H1 (cell line): ENCODE data around the gene SLC7A10. TPM values are rescaled to one million over a fixed set of nuclear protein-coding genes. Genes with fewer than 3 reads are reported as not detected.

Experiments used
- CTCF ChIA-PET: fragments of 300-600 bp; sonication (Branson Sonifier 250); formaldehyde crosslinking; loops from one replicate; lab custom pipeline; 2021; ENCODE audit not compliant: partially characterized antibody; lab: Charles Lee
- POLR2A ChIA-PET: fragments of 300-600 bp; sonication (Branson Sonifier 250); formaldehyde crosslinking; loops from one replicate; lab custom pipeline; 2021; ENCODE audit warnings: inconsistent platforms; ENCODE audit not compliant: partially characterized antibody; lab: Charles Lee
- DNase-seq, 2 experiments: peaks; one replicate each; pipeline versions ENCODE4 v3.0.0 to v3.0.0-alpha.2; 2010 to 2022; ENCODE audit warnings: low spot score in 2 of 2, low read depth in 1 of 2, mixed read lengths in 1 of 2
- FAIRE-seq: peaks from 2 replicates; lab custom pipeline; 2011; peaks lifted over from hg19 to GRCh38; lab: Jason Lieb, UNC
- H2AFZ ChIP-seq: 2 replicates; pipeline ENCODE4 v1.8.1; 2012; ENCODE audit warnings: low read length, inconsistent platforms
- H2AK5ac ChIP-seq: 2 replicates; pipeline ENCODE4 v1.6.1; 2013; ENCODE audit warnings: low read depth, low read length
- H2BK120ac ChIP-seq: replicated peaks from 2 replicates; pipeline ENCODE3; 2013; ENCODE audit warnings: low read depth, low read length, inconsistent platforms
- H2BK12ac ChIP-seq: 2 replicates; pipeline ENCODE4 v1.6.1; 2013; ENCODE audit warnings: low read depth, low read length
- H2BK15ac ChIP-seq: 2 replicates; pipeline ENCODE4 v1.6.1; 2013; ENCODE audit warnings: low read length
- H2BK20ac ChIP-seq: 2 replicates; pipeline ENCODE4 v1.6.1; 2013; ENCODE audit warnings: low read length
- H2BK5ac ChIP-seq: 2 replicates; pipeline ENCODE4 v1.6.1; 2013; ENCODE audit warnings: low read depth, low read length
- H3K14ac ChIP-seq: 2 replicates; pipeline ENCODE4 v1.6.1; 2013; ENCODE audit warnings: inconsistent platforms; ENCODE audit not compliant: insufficient read length
- H3K18ac ChIP-seq: 2 replicates; pipeline ENCODE4 v1.6.1; 2013; ENCODE audit warnings: low read length; ENCODE audit errors: extremely low read depth
- H3K23ac ChIP-seq: 2 replicates; pipeline ENCODE4 v1.6.1; 2013; ENCODE audit warnings: inconsistent platforms; ENCODE audit not compliant: insufficient read length
- H3K23me2 ChIP-seq: 2 replicates; pipeline ENCODE4 v1.6.1; 2013; ENCODE audit warnings: low read depth, low read length
- H3K27ac ChIP-seq: 2 replicates; pipeline ENCODE4 v1.6.1; 2011; ENCODE audit warnings: low read depth, low read length, inconsistent platforms
- H3K27me3 ChIP-seq, 4 experiments: replicated peaks in 1 of 4; 1 replicate in 1 of 4; 2 replicates in 3 of 4; pipeline versions ENCODE4 v1.6.1 to v1.8.1; 2011 to 2013; ENCODE audit warnings: low read length in 3 of 4, mild to moderate bottlenecking in 3 of 4, inconsistent platforms in 2 of 4, mixed read lengths in 2 of 4, moderate library complexity in 1 of 4; ENCODE audit not compliant: control insufficient read depth in 3 of 4, insufficient read depth in 3 of 4; ENCODE audit errors: extremely low read depth in 1 of 4
- H3K36me3 ChIP-seq, 4 experiments: 2 replicates each; pipeline versions ENCODE4 v1.6.1 to v1.8.1; 2011 to 2013; ENCODE audit warnings: mild to moderate bottlenecking in 4 of 4, low read length in 3 of 4, moderate library complexity in 2 of 4, control low read depth in 1 of 4, inconsistent platforms in 1 of 4; ENCODE audit not compliant: insufficient read depth in 4 of 4, control insufficient read depth in 2 of 4
- H3K4ac ChIP-seq: replicated peaks from 2 replicates; pipeline ENCODE3; 2013; ENCODE audit warnings: low read length, low read depth, mixed read lengths, inconsistent platforms; ENCODE audit not compliant: insufficient read length
- H3K4me1 ChIP-seq, 4 experiments: replicated peaks in 1 of 4; 1 replicate in 1 of 4; 2 replicates in 3 of 4; pipeline versions ENCODE4 v1.6.1 to v1.8.1; 2011 to 2013; ENCODE audit warnings: low read length in 3 of 4, inconsistent platforms in 2 of 4, mixed read lengths in 1 of 4; ENCODE audit not compliant: insufficient read depth in 4 of 4, control insufficient read depth in 3 of 4
- H3K4me2 ChIP-seq, 2 experiments: 2 replicates each; pipeline versions ENCODE4 v1.6.1 to v1.8.1; 2011 to 2013; ENCODE audit warnings: low read depth in 2 of 2, low read length in 2 of 2, control low read depth in 1 of 2, inconsistent platforms in 1 of 2, mild to moderate bottlenecking in 1 of 2; ENCODE audit not compliant: insufficient read depth in 1 of 2
- H3K4me3 ChIP-seq, 4 experiments: fragments of 200-600, 300-600 bp in 1 of 4; sonication (generic), shearing (Covaris generic), sonication (Bioruptor Twin) in 1 of 4; 2 replicates each; pipeline versions ENCODE4 v1.5.1 to v1.8.1; 2011 to 2016; ENCODE audit warnings: low read length in 4 of 4, low read depth in 3 of 4, control low read depth in 2 of 4, inconsistent platforms in 2 of 4, mild to moderate bottlenecking in 2 of 4, mixed read lengths in 1 of 4, moderate library complexity in 1 of 4; ENCODE audit not compliant: insufficient read depth in 2 of 4; ENCODE audit errors: extremely low read depth in 1 of 4
- H3K56ac ChIP-seq: replicated peaks from 2 replicates; pipeline ENCODE3; 2013; ENCODE audit warnings: low read depth, mild to moderate bottlenecking, mixed read lengths, low read length, inconsistent platforms; ENCODE audit not compliant: insufficient read length
- H3K79me1 ChIP-seq: 2 replicates; pipeline ENCODE4 v1.6.1; 2013; ENCODE audit warnings: low read depth, low read length, control low read depth
- H3K79me2 ChIP-seq, 2 experiments: 2 replicates each; pipeline versions ENCODE4 v1.6.1 to v1.8.1; 2012 to 2013; ENCODE audit warnings: low read length in 2 of 2, mild to moderate bottlenecking in 2 of 2, inconsistent platforms in 1 of 2; ENCODE audit not compliant: insufficient read depth in 2 of 2, control insufficient read depth in 1 of 2
- H3K9ac ChIP-seq, 4 experiments: replicated peaks in 1 of 4; 1 replicate in 1 of 4; 2 replicates in 3 of 4; pipeline versions ENCODE4 v1.6.1 to v1.8.1; 2011 to 2013; ENCODE audit warnings: low read depth in 3 of 4, low read length in 3 of 4, control low read depth in 2 of 4, mild to moderate bottlenecking in 2 of 4, moderate library complexity in 2 of 4, inconsistent platforms in 1 of 4; ENCODE audit errors: extremely low read depth in 1 of 4
- H3K9me3 ChIP-seq, 2 experiments: 2 replicates each; pipeline versions ENCODE4 v1.6.1 to v1.8.1; 2012 to 2013; ENCODE audit warnings: mild to moderate bottlenecking in 2 of 2, moderate library complexity in 2 of 2, control low read depth in 1 of 2, inconsistent platforms in 1 of 2, low read depth in 1 of 2, low read length in 1 of 2, mixed read lengths in 1 of 2; ENCODE audit not compliant: insufficient read depth in 2 of 2
- H4K20me1 ChIP-seq, 2 experiments: replicated peaks in 1 of 2; 2 replicates each; pipeline versions ENCODE3 to v1.8.1; 2011 to 2013; ENCODE audit warnings: inconsistent platforms in 2 of 2, low read length in 2 of 2, mild to moderate bottlenecking in 1 of 2; ENCODE audit not compliant: insufficient read depth in 2 of 2, control insufficient read depth in 1 of 2
- H4K5ac ChIP-seq: 2 replicates; pipeline ENCODE4 v1.6.1; 2013; ENCODE audit warnings: low read length, low read depth, mixed read lengths, inconsistent platforms; ENCODE audit not compliant: insufficient read length
- H4K8ac ChIP-seq: 2 replicates; pipeline ENCODE4 v1.8.0; 2013; ENCODE audit warnings: mild to moderate bottlenecking, moderate library complexity, low read length, inconsistent platforms; ENCODE audit not compliant: insufficient read depth; ENCODE audit errors: extremely low read depth
- H4K91ac ChIP-seq: replicated peaks from 2 replicates; pipeline ENCODE3; 2013; ENCODE audit warnings: low read length, mixed read lengths, inconsistent platforms; ENCODE audit not compliant: insufficient read length
- ASH2L ChIP-seq: fragments of 200-600, 300-600 bp; sonication (generic); IDR thresholded peaks from one replicate; pipeline ENCODE4 v1.7.1; 2017; ENCODE audit warnings: low read length
- BRCA1 ChIP-seq: IDR thresholded peaks from 2 replicates; pipeline ENCODE4 v1.6.1; 2012; ENCODE audit warnings: low read depth, low read length, improper control_type of control experiment
- CBX8 ChIP-seq: fragments of 300-800, 300-1000 bp; sonication (generic); IDR thresholded peaks from 2 replicates; pipeline ENCODE4 v1.7.1; 2016; ENCODE audit warnings: low read depth, low read length, borderline replicate concordance
- CHD1 ChIP-seq: IDR thresholded peaks from 2 replicates; pipeline ENCODE4 v1.6.1; 2012; ENCODE audit warnings: low read depth, low read length, improper control_type of control experiment
- EGR1 ChIP-seq: IDR thresholded peaks from 2 replicates; pipeline ENCODE4 v1.6.1; 2011; ENCODE audit warnings: low read depth, low read length, borderline replicate concordance
- GABPA ChIP-seq: IDR thresholded peaks from 2 replicates; pipeline ENCODE4 v1.6.1; 2011; ENCODE audit warnings: mild to moderate bottlenecking, low read length, moderate library complexity, borderline replicate concordance; ENCODE audit not compliant: insufficient read depth
- JUND ChIP-seq: IDR thresholded peaks from 2 replicates; pipeline ENCODE4 v1.6.1; 2011; ENCODE audit warnings: mild to moderate bottlenecking, improper control_type of control experiment, low read length
- KDM4A ChIP-seq: IDR thresholded peaks from one replicate; pipeline ENCODE4 v1.7.1; 2012; ENCODE audit warnings: low read depth, mild to moderate bottlenecking, moderate library complexity, low read length, inconsistent platforms; ENCODE audit not compliant: severe bottlenecking
- RXRA ChIP-seq: IDR thresholded peaks from 2 replicates; pipeline ENCODE4 v1.6.1; 2011; ENCODE audit warnings: low read depth, mild to moderate bottlenecking, low read length, moderate library complexity; ENCODE audit not compliant: insufficient read depth
- SP1 ChIP-seq: IDR thresholded peaks from 2 replicates; pipeline ENCODE4 v1.6.1; 2011; ENCODE audit warnings: low read depth, low read length
- SP2 ChIP-seq: IDR thresholded peaks from 2 replicates; pipeline ENCODE4 v1.6.1; 2012; ENCODE audit warnings: mild to moderate bottlenecking, low read length, inconsistent platforms
- SP4 ChIP-seq: IDR thresholded peaks from 2 replicates; pipeline ENCODE4 v1.6.1; 2012; ENCODE audit warnings: low read length, inconsistent platforms
- SRF ChIP-seq: IDR thresholded peaks from 2 replicates; pipeline ENCODE4 v1.6.1; 2011; ENCODE audit warnings: mild to moderate bottlenecking, low read depth, low read length, moderate library complexity
- TBP ChIP-seq: IDR thresholded peaks from 2 replicates; pipeline ENCODE4 v1.6.1; 2011; ENCODE audit warnings: low read depth, low read length, improper control_type of control experiment
- TEAD4 ChIP-seq: IDR thresholded peaks from 2 replicates; pipeline ENCODE4 v1.6.1; 2012; ENCODE audit warnings: low read depth, low read length, inconsistent platforms, mixed read lengths
- WGBS, 2 experiments: shearing (Covaris generic) in 1 of 2; methylation state at CpG; one replicate each; pipeline versions ENCODE4 v1.1.6 to v1.1.7; 2013 to 2015; ENCODE audit warnings: low lambda C conversion rate in 2 of 2, mixed read lengths in 2 of 2, inconsistent platforms in 1 of 2, low coverage in 1 of 2, missing lambda C conversion rate in 1 of 2; ENCODE audit not compliant: insufficient replicate concordance in 2 of 2, insufficient coverage in 1 of 2, insufficient read length in 1 of 2; ENCODE audit errors: extremely low coverage in 1 of 2, missing lambda C conversion rate in 1 of 2; 5-methylcytosine and 5-hydroxymethylcytosine counted together
- polyA plus RNA-seq, 7 experiments: library from polyadenylated mRNA; depleted of rRNA in 3 of 7; stranded (reverse) in 5 of 7; unstranded in 2 of 7; fragments of >200 nt in 5 of 7; fragments of 200-250 nt in 2 of 7; gene quantifications; 1 replicate in 5 of 7; 2 replicates in 1 of 7; 4 replicates in 1 of 7; pipeline versions ENCODE4 v1.2.1 to v1.2.3, GENCODE V29; 2011 to 2013; ENCODE audit warnings: missing spikeins in 2 of 7, mixed read lengths in 2 of 7
- total RNA-seq: library from RNA; stranded (reverse); fragmentation: NEBNext Ultra II Directional; extraction: Animal tissue kit (Norgen Biotek cat#: 25700); gene quantifications from 2 replicates; pipeline ENCODE4 v1.2.1, GENCODE V29; 2021

SLC7A10 gene
- total and polyA plus RNA-seq, 2 of the 8 experiments (the other 6 are each of a cell fraction or from before 2014, with no cell fraction given) = 3.7 to 7.1 TPM

DNA sequence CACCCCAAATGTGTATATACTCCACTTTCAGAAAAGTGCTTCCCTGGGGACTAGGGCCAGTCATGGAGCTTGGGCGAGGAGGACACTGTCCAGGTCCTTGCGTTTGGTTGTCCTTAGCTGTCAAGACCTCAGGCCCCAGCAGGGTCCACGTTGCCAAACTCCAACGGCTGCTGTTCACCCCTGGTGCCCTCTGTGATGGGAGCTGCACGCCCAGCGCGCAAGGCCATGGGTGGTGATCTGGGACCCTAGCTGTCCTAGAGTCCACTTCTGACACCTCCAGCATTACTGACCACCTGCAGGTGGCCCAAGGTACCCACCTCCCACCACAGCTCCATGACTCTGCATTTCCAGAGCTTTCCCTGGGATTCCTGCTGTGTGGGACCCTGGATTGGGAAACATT is 27.5 kb downstream of the SLC7A10 start:
- Histone ChIP-seq H3K79me1 (peaks cover 5% of the 10 kb centered on the region), H2BK5ac (no peak overlapping the region), H2BK15ac (no peak overlapping the region), H2BK12ac (no peak overlapping the region), H3K4ac (no peak overlapping the region), H2BK20ac (no peak overlapping the region), H3K27ac (no peak overlapping the region), H2AFZ (no peak overlapping the region), H4K20me1 (peaks cover 4 to 11% of the 10 kb centered on the region in 2 experiments), H3K23me2 (peaks cover 3% of the 10 kb centered on the region; the same call in 1 of the 2 replicates), H2AK5ac (no peak overlapping the region), H3K18ac (no peak overlapping the region), H3K4me2 (no peak overlapping the region), H4K5ac (no peak overlapping the region), H2BK120ac (no peak overlapping the region), H3K4me1 (peaks cover 0 to 4% (median 1%) of the 10 kb centered on the region in 4 experiments; a peak in 4 of 7 replicates), H4K8ac (no peak overlapping the region), H4K91ac (no peak overlapping the region), H3K79me2 (no peaks in the 10 kb centered on the region), H3K23ac (no peak overlapping the region), H3K4me3 (no peak overlapping the region), H3K56ac (no peak overlapping the region), H3K14ac (no peak overlapping the region), H3K9me3 (no peaks in the 10 kb centered on the region), H3K27me3 (peaks cover 0 to 10% (median 6%) of the 10 kb centered on the region in 4 experiments; a peak in 5 of 7 replicates), H3K36me3 (peaks cover 0 to 6% (median 2%) of the 10 kb centered on the region in 4 experiments; a peak in 4 of 8 replicates), H3K9ac (no peak overlapping the region)
- DNase-seq (no peak), FAIRE-seq (no peak)
- POLR2A ChIA-PET = interaction anchor here (0.6 to 1.3 kb wide), 3 partner anchors 17 to 26 kb away, joined by 3 to 5 read pairs (median 3); no protein-coding TSS in a partner anchor
- CTCF ChIA-PET = interaction anchor here (0.8 to 3.9 kb wide), 5 partner anchors 9 to 58 kb away, joined by 3 to 21 read pairs (median 3); no protein-coding TSS in a partner anchor
- TF ChIP-seq GABPA = no peak
- TF ChIP-seq CHD1 = no peak
- TF ChIP-seq SP4 = no peak
- TF ChIP-seq SP1 = no peak
- TF ChIP-seq SP2 = no peak
- no peak for TF ChIP-seq EGR1
- TF ChIP-seq TEAD4 = no peak
- no peak for TF ChIP-seq BRCA1
- no peak for TF ChIP-seq KDM4A
- TF ChIP-seq ASH2L = no peak
- TF ChIP-seq CBX8 = no peak
- TF ChIP-seq SRF = no peak
- no peak for TF ChIP-seq TBP
- no peak for TF ChIP-seq RXRA
- TF ChIP-seq JUND = no peak
- WGBS, 2 experiments = 91% methylated on average over 6 of the region's 7 CpGs; no CpG with 5 or more reads in 1 of the 2 experiments
